Measurements from ENCODE around the gene SPECC1.
A peak's percentile ranks its signal among the peaks of the same experiment; 100 is the strongest.
"Not testable (repeated sequence)": the region's sequence is repeated elsewhere in the genome, so short reads cannot be mapped to it uniquely, and the experiment has no call there.

Gene SPECC1

GRCh38 chr17:20320535-20321229 lies 311.5 kb downstream of the SPECC1 start:
- peak; percentile 59 for DNase-seq (ENCODE audit: low read depth)
- H3K4me3 ChIP-seq (replicated peaks; ENCODE audit: low read depth, low read length), result not testable (repeated sequence)
- TF ChIP-seq, protein P1, sequence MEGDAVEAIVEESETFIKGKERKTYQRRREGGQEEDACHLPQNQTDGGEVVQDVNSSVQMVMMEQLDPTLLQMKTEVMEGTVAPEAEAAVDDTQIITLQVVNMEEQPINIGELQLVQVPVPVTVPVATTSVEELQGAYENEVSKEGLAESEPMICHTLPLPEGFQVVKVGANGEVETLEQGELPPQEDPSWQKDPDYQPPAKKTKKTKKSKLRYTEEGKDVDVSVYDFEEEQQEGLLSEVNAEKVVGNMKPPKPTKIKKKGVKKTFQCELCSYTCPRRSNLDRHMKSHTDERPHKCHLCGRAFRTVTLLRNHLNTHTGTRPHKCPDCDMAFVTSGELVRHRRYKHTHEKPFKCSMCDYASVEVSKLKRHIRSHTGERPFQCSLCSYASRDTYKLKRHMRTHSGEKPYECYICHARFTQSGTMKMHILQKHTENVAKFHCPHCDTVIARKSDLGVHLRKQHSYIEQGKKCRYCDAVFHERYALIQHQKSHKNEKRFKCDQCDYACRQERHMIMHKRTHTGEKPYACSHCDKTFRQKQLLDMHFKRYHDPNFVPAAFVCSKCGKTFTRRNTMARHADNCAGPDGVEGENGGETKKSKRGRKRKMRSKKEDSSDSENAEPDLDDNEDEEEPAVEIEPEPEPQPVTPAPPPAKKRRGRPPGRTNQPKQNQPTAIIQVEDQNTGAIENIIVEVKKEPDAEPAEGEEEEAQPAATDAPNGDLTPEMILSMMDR (IDR thresholded peaks at IDR 0.05; ENCODE audit: low read length, missing control alignments), result peak; percentile 55

DNA sequence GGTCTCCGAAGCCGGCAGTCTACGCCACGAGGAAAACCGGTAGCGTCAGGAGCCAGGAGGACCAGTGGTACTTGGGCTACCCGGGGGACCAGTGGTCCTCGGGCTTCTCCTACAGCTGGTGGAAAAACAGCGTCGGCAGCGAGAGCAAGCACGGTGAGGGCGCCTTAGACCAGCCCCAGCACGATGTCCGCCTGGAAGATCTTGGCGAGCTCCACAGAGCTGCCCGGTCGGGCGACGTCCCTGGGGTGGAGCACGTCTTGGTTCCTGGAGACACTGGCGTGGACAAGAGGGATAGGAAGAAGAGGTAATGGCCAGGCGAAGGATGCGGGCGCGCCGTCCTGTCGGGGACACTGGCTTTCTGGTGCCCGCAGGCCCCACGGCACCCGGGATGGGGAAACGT lies 312.2 kb downstream of the SPECC1 start:
- H3K4me3 ChIP-seq (replicated peaks; ENCODE audit: low read depth, low read length), result peak overlapping the region; percentile 21
- not testable (repeated sequence) for DNase-seq (ENCODE audit: low read depth)

DNA sequence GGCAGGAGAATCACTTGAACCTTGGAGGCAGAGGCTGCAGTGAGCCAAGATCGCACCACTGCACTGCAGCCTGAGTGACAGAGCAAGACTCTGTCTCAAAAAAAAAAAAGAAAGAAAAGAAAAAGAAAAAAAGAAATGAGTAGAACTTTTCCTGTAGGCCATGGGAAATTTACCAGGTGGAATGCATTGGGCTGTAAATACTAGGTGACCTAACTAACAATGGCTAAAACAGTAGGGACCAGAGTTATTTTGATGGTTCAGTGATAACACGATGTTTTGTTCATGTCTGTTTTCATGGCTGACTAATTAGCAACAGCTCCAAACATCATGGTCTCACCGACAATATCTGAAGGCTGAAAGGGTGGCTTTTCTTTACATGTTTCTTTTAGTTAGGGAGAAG lies 318.6 kb downstream of the SPECC1 start:
- H3K4me3 ChIP-seq (replicated peaks; ENCODE audit: low read depth, low read length); DNase-seq (ENCODE audit: low read depth): not testable (repeated sequence)

DNA sequence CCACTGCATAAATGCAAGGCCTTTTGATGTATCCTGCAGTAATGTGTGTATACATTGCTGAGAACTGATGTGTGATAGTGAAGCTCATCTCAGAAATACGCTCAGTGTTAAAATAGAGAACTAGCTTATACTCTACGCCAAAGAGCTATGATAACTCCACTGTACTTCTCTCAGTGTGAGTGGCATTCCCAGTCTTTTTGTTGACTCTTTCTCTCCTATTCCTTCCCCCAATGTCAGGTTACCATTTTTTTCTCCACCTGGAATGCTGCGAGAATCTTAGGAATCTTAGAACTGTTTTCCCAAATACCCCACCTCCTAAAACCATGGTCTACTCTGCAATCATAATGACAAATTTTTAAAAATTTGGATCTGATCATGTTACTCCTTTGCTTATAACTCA lies 342.2 kb downstream of the SPECC1 start:
- not testable (repeated sequence) for DNase-seq (ENCODE audit: low read depth)

DNA sequence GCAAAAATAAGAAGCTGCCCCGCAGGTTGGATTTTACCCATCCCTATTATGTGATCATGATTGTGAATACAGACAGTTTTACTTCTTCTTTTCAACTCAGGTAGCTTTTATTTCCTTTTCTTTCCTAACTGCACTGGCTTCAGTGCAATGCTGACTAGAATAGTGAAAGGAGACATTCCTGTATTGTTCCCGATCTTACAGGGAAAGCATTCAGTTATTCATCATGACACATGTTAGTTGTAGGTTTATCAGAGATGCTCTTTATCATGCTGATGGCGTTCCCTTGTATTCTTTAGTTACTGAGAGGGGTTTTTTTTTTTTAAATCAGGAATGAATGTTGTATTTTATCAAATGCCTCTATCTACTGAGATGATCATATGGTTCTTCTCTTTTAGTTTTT lies 343.4 kb downstream of the SPECC1 start:
- not testable (repeated sequence) for DNase-seq (ENCODE audit: low read depth); H3K4me3 ChIP-seq (replicated peaks; ENCODE audit: low read depth, low read length)

More for the DNA sequence above, 342.2 kb downstream of the SPECC1 start:
- H3K4me3 ChIP-seq (replicated peaks; ENCODE audit: low read depth, low read length), result not testable (repeated sequence)

GRCh38 chr17:20363846-20364245 lies 354.7 kb downstream of the SPECC1 start:
- not testable (repeated sequence) for DNase-seq (ENCODE audit: low read depth); H3K4me3 ChIP-seq (replicated peaks; ENCODE audit: low read depth, low read length)

All from fibroblast of pulmonary artery (primary cell).